ENCODE data around the gene SUZ12. TPM values are rescaled to one million over a fixed set of nuclear protein-coding genes. Genes with fewer than 3 reads are reported as not detected.

Gene SUZ12
- polyA plus RNA-seq, 1 of the 3 experiments (the other 2 are of a cell fraction), result 6.3 TPM

GRCh38 chr17:31916491-31917064 lies 20.2 kb upstream of the SUZ12 start:
- CTCF ChIA-PET, result no interaction called here

More at GRCh38 chr17:31916491-31917064, 20.2 kb upstream of the SUZ12 start:
- no peak overlapping the region for H3K27ac ChIP-seq (ENCODE audit: low read depth in 2 of 2, low read length in 1 of 2)
- no peaks in the 10 kb centered on the region for H3K79me2 ChIP-seq (ENCODE audit: insufficient read depth)
- H3K36me3 ChIP-seq (replicated peaks in 1 of 2; ENCODE audit: control insufficient read depth in 1 of 2, insufficient read depth in 2 of 2, low read length in 1 of 2), result no peaks in the 10 kb centered on the region
- DNase-seq, result no peak
- H3K9me3 ChIP-seq, result no peaks in the 10 kb centered on the region
- no peak overlapping the region for H3K4me3 ChIP-seq (ENCODE audit: low read depth in 2 of 2, low read length in 1 of 2)
- WGBS (ENCODE audit: low lambda C conversion rate), result 96% methylated on average over 36 of the region's 36 CpGs
- POLR2A ChIA-PET, result no interaction called here
- H3K27me3 ChIP-seq (ENCODE audit: insufficient read depth), result no peaks in the 10 kb centered on the region
- H3F3A ChIP-seq (replicated peaks; ENCODE audit: insufficient read depth), result peaks cover 22% of the 10 kb centered on the region
- no peak overlapping the region for H3K4me2 ChIP-seq
- no peak overlapping the region for H2AFZ ChIP-seq (ENCODE audit: low read depth)
- TF ChIP-seq, protein P1, sequence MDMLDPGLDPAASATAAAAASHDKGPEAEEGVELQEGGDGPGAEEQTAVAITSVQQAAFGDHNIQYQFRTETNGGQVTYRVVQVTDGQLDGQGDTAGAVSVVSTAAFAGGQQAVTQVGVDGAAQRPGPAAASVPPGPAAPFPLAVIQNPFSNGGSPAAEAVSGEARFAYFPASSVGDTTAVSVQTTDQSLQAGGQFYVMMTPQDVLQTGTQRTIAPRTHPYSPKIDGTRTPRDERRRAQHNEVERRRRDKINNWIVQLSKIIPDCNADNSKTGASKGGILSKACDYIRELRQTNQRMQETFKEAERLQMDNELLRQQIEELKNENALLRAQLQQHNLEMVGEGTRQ (IDR thresholded peaks at IDR 0.05; ENCODE audit: borderline replicate concordance, low read depth, low read length), result no peak
- TF ChIP-seq USF1 (IDR thresholded peaks at IDR 0.05; ENCODE audit: borderline replicate concordance, low read depth), result no peak
- no peak for TF ChIP-seq FOXM1 (IDR thresholded peaks at IDR 0.05; ENCODE audit: low read depth)
- TF ChIP-seq NFIC (IDR thresholded peaks at IDR 0.05; ENCODE audit: borderline replicate concordance), result no peak
- TF ChIP-seq RAD21 (IDR thresholded peaks at IDR 0.05; ENCODE audit: low read length), result no peak
- TF ChIP-seq CTCF (IDR thresholded peaks at IDR 0.05), result no peak
- no peak for TF ChIP-seq IRF3 (IDR thresholded peaks at IDR 0.05; ENCODE audit: low read depth, low read length)
- TF ChIP-seq SMC3 (IDR thresholded peaks at IDR 0.05; ENCODE audit: low read depth, low read length), result no peak
- no peak for TF ChIP-seq TCF12 (IDR thresholded peaks at IDR 0.05)
- no peak for TF ChIP-seq MEF2A (IDR thresholded peaks at IDR 0.05; ENCODE audit: borderline replicate concordance, low read depth)
- no peak for TF ChIP-seq YY1 (IDR thresholded peaks at IDR 0.05; ENCODE audit: low read depth)
- H3K4me1 ChIP-seq (ENCODE audit: control insufficient read depth in 1 of 2, insufficient read depth in 2 of 2, low read depth in 1 of 2, low read length in 1 of 2), result 0 out of 4 replicates have a peak, but pooled peaks cover 0 to 5% of the 10 kb centered on the region in 2 experiments
- H4K20me1 ChIP-seq (ENCODE audit: insufficient read depth), result no peaks in the 10 kb centered on the region
- no peaks in the 10 kb centered on the region for H3K9me2 ChIP-seq
- H3K9ac ChIP-seq, result no peak overlapping the region
